Stimulated activated CD8-positive, alpha-beta memory T cell treated with anti-CD3 and anti-CD28 coated beads, Interleukin-7, amount 100 ng/mL, for 24 hours (primary cell): ENCODE results near the gene NLRP4.

ENCODE experiments used
- DNase-seq: peaks from one replicate; pipeline ENCODE4 v3.0.0-alpha.2; 2020; ENCODE audit warnings: low read depth

NLRP4 gene, protein sequence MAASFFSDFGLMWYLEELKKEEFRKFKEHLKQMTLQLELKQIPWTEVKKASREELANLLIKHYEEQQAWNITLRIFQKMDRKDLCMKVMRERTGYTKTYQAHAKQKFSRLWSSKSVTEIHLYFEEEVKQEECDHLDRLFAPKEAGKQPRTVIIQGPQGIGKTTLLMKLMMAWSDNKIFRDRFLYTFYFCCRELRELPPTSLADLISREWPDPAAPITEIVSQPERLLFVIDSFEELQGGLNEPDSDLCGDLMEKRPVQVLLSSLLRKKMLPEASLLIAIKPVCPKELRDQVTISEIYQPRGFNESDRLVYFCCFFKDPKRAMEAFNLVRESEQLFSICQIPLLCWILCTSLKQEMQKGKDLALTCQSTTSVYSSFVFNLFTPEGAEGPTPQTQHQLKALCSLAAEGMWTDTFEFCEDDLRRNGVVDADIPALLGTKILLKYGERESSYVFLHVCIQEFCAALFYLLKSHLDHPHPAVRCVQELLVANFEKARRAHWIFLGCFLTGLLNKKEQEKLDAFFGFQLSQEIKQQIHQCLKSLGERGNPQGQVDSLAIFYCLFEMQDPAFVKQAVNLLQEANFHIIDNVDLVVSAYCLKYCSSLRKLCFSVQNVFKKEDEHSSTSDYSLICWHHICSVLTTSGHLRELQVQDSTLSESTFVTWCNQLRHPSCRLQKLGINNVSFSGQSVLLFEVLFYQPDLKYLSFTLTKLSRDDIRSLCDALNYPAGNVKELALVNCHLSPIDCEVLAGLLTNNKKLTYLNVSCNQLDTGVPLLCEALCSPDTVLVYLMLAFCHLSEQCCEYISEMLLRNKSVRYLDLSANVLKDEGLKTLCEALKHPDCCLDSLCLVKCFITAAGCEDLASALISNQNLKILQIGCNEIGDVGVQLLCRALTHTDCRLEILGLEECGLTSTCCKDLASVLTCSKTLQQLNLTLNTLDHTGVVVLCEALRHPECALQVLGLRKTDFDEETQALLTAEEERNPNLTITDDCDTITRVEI

DNA sequence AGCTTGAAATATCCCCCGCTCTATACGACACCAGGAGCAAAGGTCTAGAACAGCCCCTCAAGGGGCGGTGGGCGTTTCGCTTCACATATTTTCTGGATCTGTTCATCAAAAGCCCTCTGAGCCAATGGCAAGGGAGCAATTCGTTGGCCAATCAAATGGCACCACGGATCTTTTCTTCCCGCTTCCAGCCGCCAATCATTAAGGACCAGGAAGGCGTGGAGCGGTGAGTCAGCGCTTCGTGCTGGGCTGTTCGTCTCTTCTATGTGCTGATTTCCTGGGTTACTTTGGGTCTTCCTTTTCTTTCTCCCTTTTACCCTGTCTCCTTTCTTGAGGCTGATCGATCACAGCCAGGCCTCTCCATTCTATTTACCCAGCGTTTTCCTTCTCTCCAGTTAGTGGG lies at the start of gene NLRP4:
Gene NLRP4, plus strand, starts transcription at position 201 of the 400 bp plus-strand sequence. CDS start 15,541 bp downstream, outside the sequence.
- DNase-seq, result no peak

DNA sequence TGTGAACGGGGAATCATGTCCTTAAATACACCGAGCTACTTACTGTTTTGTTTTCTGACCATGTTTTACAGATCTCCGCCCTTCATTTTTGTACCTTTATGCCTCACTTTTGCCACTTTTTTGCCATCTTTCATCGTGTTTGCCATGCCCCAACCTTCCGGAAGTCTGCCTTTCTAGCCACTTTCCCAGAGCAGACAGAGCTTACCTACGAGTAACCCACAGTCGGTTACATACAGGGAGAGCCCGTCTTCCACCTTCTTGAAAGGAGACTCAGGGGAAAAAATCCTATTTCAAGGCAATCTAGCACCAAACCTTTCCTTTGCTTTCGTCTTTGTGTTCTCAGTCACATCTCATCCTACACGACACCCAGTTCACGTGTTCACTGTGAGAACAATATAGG lies 41.3 kb upstream of the NLRP4 start:
- no peak for DNase-seq

DNA sequence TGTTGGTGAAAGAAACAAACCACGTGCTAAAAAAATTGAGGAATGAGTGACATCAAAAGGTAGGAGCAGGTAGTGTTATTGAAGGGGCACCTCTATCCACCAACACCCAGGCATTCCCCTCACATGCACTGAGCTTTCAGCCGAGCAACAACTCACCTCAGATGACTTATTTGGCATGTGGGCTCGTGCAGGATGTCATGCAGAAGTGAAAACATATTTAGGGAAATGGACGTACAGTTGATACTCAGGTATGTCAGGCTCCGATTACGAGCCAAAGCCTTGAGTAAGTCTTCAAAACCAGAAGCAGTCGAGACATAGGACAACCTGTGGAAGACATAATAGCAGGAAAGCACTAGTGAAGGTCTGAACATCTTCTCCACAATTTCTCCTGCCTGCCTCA lies 34.9 kb upstream of the NLRP4 start:
- no peak for DNase-seq

DNA sequence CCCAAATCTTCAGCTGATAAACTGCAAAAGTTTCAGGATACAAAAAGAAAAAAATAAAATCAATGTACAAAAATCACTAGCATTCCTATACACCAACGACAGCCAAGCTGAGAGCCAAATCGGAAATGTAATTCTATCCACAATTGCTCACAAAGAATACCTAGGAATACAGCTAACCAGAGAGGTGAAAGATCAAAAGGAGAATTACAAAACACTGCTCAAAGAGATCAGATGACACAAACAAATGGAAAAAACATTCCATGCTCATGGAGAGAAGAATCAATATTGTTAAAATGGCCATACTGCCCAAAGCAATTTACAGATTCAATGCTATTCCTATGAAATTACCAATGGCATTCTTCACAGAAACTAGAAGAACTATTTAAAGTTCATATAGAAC lies 34.1 kb upstream of the NLRP4 start:
- DNase-seq, result no peak

DNA sequence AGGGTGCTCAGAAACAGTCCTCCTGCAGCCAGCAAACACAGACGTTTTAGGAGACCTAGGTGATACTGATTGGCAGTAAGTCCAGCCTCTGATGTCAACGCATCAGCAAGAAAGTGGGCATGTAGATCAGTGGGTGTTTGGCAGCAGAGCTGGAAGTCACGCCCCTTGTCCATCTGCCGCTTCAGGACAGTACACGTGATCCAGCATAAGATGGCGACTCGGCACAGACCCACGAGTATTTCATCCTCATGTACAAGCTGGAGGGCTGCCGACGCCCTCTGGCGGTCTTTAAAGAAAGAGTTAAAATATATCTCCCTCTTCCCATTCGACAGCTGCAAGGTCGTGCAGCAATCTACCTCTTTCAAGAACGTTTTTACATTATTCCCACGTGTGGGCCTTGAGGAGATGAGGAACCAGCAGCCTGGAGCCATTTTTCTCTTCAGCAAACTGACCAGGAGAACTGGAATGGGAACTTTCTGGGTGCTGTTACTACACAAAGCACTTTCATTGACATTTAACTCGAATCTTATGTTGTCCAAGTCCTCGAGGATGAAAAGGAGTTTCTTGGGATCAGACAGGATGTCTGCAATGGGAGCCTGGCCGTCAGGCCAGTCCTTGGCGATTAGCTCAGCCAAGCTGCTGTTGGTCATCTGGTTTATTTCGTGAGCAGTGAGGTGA lies 26.8 kb upstream of the NLRP4 start:
- no peak for DNase-seq

DNA sequence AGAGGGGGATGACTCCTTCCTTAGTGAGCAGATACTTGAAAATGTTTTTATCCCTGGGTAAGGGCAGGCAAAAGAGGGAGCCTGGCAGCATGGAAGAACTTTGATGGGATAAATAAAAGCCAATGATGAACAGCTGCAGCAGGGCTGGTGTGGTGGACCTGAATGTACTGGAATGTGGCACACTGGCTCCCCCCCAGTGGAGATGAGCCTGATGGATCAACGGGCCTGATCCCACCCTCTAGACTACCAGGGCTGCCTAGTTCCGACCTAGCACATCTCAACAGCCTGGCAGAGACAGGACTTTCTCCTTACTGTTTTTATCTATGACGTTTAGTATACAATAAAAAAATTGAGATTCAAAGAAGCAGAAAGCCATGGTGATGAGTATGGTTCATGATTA lies 25.0 kb upstream of the NLRP4 start:
- no peak for DNase-seq

DNA sequence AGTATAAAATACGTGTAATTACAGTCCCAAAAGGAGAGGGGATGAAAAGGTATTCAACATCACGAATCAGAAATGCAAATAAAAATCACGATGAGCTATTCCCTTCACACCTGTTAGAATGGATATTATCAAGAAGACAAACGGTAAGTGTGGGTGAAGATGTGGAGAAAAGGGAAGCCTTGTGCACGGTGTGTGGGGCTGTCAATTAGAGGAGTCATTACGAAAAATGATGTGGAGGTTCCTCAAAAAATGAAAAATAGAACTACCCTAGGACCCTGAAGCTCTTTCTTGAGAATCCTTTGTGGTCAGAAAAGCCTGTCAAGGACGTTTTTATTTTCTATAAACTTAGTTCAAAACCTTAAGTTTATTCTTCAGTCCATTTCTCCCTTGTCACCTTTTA lies 23.9 kb upstream of the NLRP4 start:
- no peak for DNase-seq

DNA sequence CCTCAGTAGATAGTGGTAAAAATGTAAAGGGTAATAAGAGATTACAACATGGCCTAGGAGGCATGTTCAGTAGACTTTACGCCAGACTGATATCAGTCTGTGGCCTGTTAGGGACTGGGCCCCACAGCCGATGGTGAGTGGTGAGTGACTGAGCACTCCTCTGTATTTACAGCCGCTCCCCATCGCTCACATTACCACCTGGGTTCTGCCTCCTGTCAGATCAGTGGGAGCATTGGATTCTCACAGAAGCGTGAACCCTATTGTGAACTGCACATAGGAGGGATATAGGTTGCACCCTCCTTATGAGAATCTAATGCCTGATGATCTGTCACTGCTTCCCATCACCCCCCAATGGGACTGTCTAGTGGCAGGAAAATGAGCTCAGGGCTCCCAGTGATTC lies 22.4 kb upstream of the NLRP4 start:
- no peak for DNase-seq

DNA sequence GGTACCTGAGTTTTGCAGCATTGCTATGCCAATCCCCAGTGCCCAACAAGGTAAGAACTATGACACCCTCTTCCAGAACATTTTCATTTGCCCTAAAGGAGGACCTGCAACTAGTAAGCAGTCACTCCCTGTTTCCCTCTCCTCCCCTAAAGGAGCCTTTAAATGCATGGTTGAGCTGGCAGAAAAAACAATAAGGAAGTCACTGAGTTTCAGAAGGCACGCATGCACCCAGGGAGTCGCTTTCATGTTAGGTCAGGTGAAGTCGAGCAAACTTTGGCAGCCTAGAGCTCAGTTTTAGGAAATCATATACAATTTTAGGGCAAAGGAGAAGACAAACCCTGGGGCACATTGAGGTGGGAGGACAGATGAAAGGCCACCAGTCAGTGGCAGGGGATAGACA lies 16.3 kb upstream of the NLRP4 start:
- DNase-seq, result no peak

DNA sequence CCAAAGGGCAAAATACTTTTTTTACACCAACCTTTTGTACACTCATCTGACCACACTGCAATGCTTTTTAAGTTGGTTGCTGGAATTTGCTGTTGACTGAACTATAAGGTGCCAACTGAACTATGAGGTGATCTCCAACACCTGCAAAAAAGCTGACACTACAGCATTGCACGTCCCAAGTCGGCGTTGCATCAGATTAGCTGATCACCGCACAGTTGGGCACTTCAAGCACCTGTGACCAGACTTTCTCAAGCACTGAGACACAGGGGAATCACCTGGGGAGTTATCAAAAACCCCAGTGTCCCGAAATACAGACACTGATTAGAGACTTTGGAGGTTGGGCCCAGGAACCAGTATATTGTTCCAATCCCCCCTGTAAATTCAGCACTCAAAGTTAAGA lies 5.7 kb upstream of the NLRP4 start:
- DNase-seq, result no peak

DNA sequence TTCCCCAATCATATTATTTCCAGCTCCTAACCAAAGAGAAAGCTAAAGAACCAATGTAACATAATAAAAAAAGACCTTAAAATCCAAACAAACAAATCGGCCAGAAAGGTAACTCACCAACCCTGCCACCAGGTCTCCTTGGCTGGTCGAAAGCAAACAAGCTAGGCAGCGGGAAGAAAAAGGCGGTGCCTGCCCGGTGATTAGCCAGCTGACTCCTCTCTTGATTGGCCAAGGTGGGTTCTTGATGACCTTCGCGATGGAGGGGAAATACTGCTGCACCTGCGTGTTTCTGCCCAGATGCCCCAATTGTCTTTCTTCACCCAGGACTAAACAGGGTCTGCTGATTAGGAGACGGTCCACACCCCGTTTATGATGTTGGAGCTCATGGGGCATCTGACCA lies 4.5 kb upstream of the NLRP4 start, which contains the start of gene NLRP11:
Gene NLRP11, minus strand, starts transcription at position 154 of the 400 bp plus-strand sequence. CDS start 13,825 bp downstream, outside the sequence.
- DNase-seq, result no peak

DNA sequence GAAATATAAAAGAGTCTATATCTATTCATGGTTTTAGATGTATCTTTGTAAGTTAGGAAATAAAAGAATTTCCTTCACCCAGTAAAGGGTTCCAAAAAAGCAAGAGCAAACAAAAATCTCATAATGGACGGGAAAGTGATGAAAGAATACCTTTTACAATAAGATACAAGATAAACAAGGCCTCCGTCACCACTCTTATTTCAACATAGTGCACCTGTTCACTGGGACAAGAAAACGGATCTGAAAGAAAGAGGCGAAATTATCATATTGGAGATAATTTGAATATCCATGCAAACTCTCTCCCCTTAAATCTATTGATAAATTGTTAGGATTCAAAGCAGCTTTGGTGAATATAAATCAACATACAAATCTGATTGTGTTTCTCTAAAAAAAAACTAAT lies 3.7 kb upstream of the NLRP4 start:
- no peak for DNase-seq

DNA sequence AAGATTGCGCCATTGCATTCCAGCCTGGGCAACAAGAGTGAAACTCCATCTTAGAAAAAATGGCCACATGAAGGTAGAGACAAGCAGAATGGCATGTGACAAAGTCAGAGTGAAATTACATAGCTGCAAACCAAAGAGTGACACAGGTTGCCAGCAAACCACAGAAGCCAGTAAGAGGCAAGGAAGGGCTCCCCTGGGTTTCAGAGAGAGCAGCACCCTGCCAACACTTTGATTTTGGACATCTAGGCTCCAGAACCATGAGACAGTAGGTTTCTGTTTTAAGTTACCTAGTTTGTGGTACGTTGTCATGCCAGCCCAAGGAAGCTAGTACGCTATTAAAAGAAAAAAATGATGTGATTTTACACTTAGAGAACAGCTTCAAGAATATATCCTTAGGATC lies 1.9 kb downstream of the NLRP4 start:
- DNase-seq, result no peak

DNA sequence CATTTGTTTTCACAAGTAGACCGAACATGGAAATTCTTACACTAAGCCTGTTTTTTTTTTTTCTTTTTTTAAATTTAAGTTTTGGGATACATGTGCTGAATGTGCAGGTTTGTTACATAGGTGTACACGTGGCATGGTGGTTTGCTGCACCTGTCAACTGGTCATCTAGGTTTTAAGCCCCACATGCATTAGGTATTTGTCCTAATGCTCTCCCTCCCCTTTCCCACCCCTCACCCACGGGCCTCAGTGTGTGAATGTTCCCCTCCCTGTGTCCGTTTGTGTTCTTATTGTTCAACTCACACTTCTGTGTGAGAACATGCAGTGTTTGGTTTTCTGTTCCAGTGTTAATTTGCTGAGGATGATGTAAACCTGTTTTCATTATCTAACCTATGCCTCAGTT lies 2.6 kb downstream of the NLRP4 start:
- DNase-seq, result no peak

DNA sequence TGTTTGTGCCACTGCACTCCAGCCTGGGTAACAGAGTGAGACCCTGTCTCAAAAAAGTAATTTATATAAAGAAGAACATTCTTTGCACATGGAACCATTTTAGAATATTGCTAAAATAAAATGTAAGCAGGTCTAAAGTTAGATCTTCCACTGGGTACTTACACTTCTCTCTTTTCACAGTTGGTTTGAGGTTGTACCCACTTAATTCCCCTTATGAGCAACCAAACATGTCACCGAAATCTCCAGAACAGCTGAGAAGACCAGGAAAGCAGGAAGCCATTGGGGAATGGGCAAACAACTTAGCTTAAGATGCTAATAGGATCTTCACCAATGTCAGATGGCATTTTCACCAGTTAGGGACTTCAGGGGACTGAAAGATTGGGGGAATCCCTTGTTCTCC lies 18.8 kb downstream of the NLRP4 start:
- no peak for DNase-seq

DNA sequence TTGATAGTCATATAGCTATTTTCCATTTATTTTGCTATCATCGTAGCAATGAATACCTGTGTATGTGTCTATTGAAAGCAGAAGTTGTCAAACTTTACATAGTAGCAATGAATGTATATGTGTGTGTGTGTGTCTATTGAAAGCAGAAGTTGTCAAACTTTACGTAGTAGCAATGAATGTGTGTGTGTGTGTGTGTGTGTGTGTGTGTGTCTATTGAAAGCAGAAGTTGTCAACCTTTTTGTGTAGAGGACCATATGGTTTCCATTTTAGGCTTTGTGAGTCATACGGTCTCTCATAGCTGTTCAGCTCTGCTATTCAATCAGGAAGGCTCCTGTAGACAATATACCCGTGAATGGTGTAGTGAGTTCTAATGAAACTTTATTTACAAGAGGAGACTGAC lies 20.8 kb downstream of the NLRP4 start:
- no peak for DNase-seq

DNA sequence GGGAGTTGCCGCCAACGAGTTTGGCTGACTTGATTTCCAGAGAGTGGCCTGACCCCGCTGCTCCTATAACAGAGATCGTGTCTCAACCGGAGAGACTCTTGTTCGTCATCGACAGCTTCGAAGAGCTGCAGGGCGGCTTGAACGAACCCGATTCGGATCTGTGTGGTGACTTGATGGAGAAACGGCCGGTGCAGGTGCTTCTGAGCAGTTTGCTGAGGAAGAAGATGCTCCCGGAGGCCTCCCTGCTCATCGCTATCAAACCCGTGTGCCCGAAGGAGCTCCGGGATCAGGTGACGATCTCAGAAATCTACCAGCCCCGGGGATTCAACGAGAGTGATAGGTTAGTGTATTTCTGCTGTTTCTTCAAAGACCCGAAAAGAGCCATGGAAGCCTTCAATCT lies 21.6 kb downstream of the NLRP4 start:
- no peak for DNase-seq

DNA sequence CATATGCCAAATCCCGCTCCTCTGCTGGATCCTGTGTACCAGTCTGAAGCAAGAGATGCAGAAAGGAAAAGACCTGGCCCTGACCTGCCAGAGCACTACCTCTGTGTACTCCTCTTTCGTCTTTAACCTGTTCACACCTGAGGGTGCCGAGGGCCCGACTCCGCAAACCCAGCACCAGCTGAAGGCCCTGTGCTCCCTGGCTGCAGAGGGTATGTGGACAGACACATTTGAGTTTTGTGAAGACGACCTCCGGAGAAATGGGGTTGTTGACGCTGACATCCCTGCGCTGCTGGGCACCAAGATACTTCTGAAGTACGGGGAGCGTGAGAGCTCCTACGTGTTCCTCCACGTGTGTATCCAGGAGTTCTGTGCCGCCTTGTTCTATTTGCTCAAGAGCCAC lies 22.1 kb downstream of the NLRP4 start:
- no peak for DNase-seq

DNA sequence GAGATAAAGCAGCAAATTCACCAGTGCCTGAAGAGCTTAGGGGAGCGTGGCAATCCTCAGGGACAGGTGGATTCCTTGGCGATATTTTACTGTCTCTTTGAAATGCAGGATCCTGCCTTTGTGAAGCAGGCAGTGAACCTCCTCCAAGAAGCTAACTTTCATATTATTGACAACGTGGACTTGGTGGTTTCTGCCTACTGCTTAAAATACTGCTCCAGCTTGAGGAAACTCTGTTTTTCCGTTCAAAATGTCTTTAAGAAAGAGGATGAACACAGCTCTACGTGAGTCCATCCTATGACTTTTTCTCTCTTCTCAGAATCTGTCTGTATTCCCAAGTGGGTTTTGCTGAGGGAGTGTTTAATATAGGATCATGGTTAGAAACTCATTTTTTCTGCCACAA lies 22.6 kb downstream of the NLRP4 start:
- no peak for DNase-seq

DNA sequence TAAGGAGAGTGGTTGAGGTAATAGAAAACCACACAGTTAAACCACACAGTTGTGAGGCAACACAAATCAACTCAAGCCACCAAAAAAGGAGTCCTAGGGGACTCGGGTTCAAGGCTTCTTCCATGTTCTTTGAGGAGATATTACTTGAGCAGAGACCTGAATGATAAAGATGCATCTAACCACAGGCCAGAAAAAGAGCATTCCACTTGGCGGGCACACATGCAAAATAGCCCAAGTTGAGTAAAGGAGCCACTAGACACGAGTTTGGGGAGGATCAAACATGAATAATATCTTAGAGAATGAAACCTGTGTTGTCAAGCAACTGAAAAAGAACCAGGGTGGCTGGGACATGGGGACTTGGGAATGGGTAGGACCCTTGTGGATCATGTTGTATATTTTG lies 30.2 kb downstream of the NLRP4 start:
- no peak for DNase-seq

DNA sequence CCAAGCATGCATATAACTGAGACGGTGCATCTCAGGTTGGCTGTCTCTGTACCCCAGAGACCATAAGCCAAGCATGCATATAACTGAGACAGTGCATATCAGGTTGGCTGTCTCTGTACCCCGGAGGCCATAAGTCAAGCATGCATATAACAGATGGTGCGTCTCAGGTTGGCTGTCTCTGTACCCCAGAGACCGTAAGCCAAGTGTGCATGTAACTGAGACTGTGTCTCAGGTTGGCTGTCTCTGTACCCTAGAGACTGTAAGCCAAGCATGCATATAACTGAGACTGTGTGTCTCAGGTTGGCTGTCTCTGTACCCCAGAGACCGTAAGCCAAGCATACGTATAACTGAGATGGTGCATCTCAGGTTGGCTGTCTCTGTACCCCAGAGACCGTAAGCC lies 30.8 kb downstream of the NLRP4 start:
- DNase-seq, result no peak

DNA sequence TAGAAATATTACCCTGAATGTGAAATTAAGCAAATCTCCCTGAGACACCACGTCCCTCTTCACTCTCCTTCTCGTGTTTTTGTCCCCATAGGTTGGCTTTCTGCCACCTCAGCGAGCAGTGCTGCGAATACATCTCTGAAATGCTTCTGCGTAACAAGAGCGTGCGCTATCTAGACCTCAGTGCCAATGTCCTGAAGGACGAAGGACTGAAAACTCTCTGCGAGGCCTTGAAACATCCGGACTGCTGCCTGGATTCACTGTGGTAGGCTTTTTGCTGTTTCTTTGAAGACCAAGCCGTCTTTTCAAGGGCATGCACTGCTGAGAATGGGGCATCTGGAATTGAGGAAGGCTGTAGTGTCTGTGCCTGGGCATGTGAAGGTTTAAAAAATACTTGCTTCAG lies 34.4 kb downstream of the NLRP4 start:
- no peak for DNase-seq
